GM18519 (cell line): ENCODE results near the gene TCF12.

Experiments
- ATAC-seq: cut with Tn5 transposase; IDR thresholded peaks from one replicate; pipeline ENCODE4 v1.9.1; 2021; ENCODE audit warnings: mild to moderate bottlenecking, moderate library complexity; ENCODE audit not compliant: unreplicated experiment, low FRiP score

Gene TCF12

GRCh38 chr15:57038040-57038439 is 119.6 kb downstream of the TCF12 start:
- ATAC-seq: no peak

DNA sequence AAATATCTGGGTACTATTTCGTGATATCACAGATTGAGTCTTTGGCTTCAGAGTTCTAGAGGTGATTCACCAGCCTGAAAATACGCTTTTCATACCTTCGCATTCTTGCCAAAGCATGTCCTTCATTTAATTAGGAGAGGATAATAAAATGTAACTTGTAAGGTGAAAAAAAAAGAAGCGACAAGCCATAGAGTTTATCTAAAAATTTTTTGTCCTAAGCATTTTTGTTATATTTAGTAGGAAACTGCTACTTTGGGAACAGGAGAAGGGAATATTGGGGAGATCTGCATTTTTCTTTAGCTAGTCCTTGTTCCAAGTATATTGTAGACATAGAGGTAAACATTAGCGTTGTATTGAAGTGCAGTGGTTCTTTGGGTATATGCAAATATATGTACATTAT is 120.1 kb downstream of the TCF12 start:
- ATAC-seq: no peak

GRCh38 chr15:57041416-57041815 is 123.0 kb downstream of the TCF12 start:
- no peak for ATAC-seq

GRCh38 chr15:57044072-57044702 is 125.7 kb downstream of the TCF12 start:
- ATAC-seq: no peak

DNA sequence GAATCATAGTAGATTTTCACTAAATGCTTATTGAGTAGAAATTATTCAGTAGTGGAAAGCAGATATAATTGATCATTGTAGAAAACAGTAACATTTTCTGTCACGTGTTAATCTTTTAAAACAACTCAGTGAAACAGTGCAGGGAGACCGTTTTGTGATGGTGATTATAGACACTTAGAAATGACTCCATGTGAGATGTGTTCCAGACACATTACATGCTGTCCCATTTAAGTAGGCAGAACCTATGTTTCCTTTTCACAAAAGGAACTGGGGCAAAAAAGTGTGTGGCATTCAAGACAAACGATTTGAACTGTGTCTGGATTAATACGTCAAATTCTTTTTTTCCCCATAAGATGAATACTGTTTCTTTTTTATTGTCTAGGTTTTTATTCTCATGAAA is 126.5 kb downstream of the TCF12 start:
- ATAC-seq: no peak

DNA sequence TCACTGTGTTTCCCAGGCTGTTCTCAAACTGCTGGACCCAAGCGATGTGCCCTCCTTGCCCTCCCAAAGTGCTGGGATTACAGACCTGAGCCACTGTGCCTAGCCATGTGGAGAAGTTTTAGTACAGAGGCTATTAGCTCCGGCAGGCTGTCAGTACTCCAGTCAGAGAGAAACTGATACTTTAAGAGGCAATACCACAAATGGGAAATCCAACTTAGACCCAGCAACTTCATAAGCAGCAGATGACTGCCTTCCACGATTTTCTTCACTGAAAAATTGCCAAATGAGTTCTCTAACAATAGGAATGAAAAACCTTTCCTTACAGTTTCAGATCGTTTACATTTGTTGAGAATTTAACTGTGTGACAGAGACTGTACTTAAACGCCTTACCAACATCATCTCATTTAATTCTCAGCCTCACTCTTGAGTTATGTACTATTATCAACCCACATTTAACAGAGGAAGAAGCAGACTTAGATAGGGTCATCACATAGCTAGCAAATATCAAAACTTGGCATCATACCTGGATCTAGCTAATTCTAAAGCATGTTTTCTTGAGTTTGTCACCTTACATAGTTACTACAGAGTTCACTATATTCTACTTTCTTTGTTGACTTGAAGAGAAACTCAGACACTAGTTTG is 127.4 kb downstream of the TCF12 start:
- ATAC-seq: peak; percentile 87

DNA sequence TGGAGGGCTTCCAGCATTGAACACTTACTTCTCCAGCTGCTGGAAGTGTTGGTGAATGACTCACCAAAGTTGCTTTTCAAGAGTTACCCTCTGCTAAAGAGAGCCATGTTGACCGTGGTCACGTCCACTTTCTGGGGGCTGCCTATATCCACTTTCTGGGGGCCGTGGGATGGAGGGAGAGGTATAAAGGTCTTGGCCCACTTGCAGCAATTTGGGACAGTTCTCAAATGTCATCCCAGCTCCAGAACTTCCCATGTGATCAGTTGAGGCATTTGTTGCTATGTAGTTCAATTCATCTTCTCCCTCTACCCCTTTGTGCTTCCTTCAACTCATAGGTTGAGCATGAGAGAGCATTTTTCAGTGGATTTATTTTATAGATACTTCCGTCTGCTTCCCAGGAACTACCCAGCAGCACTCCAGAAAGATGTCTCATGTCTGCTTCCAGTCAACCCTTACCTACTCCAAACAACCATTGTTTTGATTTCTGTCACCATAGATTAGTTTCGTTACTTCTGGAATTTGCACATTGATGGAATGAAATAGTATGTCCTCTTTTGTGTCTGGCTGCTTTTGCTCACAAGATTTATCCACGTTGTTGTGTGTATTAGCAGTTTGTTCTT is 130.6 kb downstream of the TCF12 start:
- no peak for ATAC-seq

DNA sequence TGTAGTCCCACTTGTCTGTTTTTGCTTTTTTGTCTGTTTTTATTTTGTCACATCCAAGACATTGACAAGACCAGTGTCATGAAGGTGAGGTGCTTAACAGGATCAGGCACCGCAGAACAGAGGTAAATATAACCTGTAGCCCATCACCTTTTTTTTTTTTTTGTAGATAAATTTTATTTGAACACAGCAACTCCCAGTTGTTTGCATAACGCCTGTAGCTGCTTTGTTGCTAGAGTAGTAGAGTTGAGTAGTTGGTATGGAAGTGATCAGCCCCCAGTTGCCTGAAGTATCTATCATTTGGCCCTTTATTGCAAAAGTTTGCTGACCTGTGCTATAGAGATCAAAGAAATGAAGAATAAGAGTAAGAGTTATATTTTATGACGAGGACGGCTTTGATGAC is 135.0 kb downstream of the TCF12 start:
- ATAC-seq: no peak

DNA sequence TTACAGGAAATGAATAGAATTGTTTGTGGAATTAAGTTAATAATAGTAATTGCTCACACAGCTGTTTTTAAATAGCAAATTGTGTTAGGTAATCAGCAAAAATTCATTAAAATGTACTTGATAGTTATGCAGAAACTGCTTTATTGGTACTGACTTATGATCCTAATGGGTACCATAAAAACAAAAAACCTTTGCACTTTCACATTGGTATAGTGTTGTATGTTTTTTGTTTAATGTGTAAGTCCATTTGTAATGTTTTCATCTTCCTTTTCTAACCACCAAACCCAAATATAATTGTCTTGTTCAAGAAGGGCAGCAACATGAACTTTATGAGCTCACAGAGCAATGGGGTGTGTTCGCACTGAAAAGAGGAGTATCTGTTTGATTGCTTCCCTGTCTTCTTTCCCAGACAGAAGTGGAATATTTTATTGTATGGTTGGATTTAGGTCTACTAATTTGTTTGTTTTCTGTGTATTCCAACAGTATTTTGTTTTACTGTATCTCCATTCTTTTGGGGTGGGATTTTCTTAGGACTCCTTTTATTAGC is 135.8 kb downstream of the TCF12 start:
- ATAC-seq: no peak

- no peak for ATAC-seq
Observed at GRCh38 chr15:57056357-57056756, 137.9 kb downstream of the TCF12 start.

DNA sequence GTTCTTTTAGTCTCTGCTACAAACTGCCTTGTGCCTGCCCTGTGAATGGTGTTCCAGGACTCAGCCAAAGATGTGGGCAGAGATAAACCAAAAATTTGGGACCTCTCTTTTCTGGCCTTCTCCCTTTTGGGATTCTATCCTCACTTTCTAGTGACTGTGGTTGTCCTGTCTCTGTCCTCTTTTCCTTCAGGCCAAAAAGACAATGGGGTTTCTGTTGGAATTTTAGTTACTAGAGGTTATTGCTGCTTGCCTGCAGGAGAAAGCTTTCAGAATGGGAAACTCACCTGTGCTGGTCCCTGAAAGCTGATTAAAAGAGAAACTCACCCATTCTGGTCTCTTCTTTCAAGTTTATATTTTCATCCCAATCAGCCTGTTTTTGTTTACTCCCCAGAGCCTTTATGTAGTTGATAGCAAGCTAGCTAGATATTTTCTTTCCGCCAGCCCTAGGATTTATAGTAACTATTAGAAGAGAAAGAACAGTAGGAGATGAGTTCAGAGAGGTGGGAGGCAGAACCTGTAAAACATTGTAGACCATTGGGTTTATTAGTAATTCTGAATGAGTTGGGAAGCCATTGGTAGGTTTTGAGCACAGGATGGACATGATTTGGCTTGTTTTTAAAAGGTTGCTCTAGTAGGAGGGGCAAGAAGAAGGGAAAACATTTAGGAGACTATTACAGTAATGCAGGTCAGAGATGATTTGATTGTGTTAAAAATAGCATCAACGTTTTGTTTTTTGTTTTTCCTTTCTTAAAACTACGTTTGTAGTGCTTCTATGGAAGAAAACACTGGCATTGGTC is 138.9 kb downstream of the TCF12 start:
- ATAC-seq: no peak

DNA sequence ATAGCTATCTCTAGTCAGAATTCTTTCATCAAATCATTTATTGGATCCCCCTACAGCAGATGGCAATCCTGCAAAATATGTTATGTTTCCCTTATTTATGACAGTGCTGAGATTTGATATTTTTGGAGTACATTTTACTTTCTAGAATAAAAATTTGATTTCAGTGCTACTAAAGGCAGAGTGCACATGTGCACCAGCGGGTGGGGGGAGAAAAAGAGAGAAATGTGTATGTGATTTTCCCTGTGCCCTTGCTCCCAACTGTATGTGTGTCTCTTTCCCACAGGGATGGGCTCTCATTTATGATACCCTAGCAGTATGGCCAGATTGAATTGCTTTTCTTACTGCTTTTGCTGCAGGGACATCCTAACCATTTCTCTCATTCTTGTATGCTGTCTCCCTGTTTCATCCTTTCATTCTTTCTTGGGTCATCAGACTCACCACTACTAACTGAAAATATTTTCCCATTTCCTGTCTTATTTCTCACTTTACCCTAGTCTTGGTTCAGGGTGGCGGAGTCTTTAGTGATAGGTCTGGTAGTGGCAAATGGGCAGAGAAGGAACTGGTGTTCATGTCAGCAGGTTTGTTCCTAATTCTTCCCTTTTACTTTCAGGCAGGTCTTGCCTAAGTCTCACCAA is 140.7 kb downstream of the TCF12 start:
- ATAC-seq: no peak

- ATAC-seq: no peak
Observed at GRCh38 chr15:57060799-57061198, 142.4 kb downstream of the TCF12 start.

DNA sequence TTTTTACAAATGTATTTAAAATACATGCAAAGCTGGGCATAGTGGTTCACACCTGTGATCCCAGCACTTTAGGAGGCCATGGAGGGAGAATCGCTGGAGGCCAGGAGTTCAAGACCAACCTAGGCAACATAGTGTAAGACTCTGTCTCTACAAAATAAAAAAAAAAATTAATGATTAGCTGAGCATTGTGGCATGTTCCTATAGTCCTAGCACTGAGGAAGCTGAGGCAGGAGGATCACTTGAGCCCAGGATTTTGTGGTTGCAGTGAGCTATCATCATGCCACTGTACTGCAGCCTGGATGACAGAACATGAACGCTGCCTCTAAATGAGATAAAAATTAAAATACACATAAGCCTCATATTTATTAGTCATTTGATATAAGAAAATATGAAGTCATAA is 142.8 kb downstream of the TCF12 start:
- ATAC-seq: no peak

DNA sequence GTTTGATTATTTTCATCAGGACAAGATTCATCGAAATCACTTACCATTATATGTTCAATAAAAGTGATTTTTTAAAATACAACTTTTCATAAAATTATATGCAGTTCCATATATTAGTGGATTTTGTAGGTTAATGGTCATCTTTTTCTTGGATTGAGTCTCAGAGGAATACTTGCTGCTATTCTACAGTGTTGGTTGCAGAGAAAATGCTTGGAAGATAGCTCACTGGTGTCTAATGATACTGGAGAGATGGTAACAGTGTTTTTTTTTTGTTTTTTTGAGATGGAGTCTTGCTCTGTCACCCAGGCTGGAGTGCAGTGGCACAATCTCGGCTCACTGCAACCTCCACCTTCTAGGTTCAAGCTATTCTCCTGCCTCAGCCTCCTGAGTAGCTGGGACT is 143.3 kb downstream of the TCF12 start:
- no peak for ATAC-seq

GRCh38 chr15:57064033-57064432 is 145.6 kb downstream of the TCF12 start:
- ATAC-seq: no peak

GRCh38 chr15:57069423-57069822 is 151.0 kb downstream of the TCF12 start:
- no peak for ATAC-seq

DNA sequence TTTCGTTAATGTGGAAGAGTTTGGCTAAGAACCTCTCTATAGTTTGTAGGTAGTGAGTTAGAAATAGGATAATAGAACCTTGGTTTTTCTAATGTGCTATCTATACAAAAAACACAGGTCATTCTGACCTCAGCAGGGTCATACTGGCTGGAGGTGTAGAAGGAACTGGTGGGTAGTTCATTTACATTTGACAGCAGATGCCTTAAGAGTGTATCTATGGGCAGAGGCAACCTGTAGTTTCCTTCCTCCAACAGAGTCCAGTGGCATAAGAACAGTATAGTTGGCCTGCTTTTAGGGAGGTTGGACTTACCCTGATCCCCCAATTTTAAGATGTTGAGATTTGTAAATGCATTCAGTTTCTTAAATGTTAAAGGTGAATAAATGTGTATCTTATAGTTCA is 152.2 kb downstream of the TCF12 start:
- ATAC-seq: no peak

DNA sequence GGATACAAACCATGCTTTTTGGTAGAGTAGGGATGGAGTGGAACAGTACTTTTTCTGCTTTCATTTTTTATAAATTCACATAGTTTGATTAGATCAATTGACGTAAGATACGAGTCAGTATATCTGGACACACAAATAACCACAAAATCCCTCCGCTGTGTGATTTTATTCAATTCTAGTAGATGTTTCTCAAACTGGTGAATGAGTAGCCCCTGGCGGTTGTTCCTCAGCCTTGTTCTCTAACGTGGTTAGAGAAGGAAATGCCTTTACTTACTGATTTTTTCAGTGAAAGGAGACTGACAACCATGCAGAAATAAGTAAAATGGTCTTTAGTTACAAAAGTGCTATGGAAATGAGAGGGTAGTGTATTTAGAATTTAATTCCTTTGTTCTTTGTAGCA is 161.0 kb downstream of the TCF12 start:
- no peak for ATAC-seq

DNA sequence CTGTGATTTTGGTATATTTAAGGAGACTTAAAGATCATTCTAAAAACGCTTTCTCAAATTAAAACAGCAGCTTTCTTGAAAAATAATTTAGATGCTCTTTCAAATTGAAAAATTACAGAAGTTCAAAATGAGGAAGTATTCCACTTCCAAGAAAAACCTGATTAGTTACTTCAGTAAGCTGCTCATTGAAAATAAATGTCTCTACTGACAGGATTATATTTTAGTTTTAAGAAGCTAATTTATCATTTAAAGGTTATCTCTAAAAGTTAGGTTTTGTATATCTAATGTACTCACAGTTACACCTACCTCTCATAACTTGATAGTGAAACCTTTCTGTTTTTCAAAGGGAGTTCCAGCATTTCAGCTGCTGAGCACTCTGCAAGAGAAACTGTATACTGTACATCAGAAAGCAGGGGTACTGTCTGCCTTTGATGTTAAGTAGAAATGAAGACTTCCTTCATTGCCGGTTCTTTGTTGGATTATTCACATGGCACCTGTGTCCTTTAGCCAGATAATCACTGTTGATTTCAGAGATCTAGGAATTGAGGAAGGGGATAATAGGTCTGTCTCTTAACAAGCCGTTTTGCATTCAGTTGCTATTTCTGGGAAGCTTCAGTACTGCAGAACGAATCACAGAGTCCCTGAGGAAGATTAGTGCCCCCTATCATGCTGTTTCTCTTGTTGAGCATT is 161.6 kb downstream of the TCF12 start:
- no peak for ATAC-seq
